Duodenal mucosa (tissue), 2 donors: ENCODE results near the gene CC2D1A.

Source experiments
- H3K27ac ChIP-seq: one replicate; pipeline ENCODE4 v1.7.0; 2013; ENCODE audit warnings: low read depth, low read length
- H3K27me3 ChIP-seq, 2 donors: one replicate each; pipeline ENCODE4 v1.7.0; 2013; ENCODE audit warnings: low read length in 2 of 2, control low read depth in 1 of 2; ENCODE audit not compliant: insufficient read depth in 2 of 2, control insufficient read depth in 1 of 2
- H3K36me3 ChIP-seq, 2 donors: one replicate each; pipeline ENCODE4 v1.7.0; 2013; ENCODE audit warnings: low read length in 2 of 2, control low read depth in 1 of 2; ENCODE audit not compliant: insufficient read depth in 2 of 2, control insufficient read depth in 1 of 2
- H3K4me1 ChIP-seq, 2 donors: one replicate each; pipeline ENCODE4 v1.7.0; 2013; ENCODE audit warnings: low read length in 2 of 2, control low read depth in 1 of 2; ENCODE audit not compliant: insufficient read depth in 2 of 2, control insufficient read depth in 1 of 2
- H3K4me3 ChIP-seq, 2 donors: one replicate each; pipeline ENCODE4 v1.7.0; 2013; ENCODE audit warnings: low read length in 2 of 2, low read depth in 1 of 2
- H3K9ac ChIP-seq, 2 donors: one replicate each; pipeline ENCODE4 v1.7.0; 2013; ENCODE audit warnings: low read length in 2 of 2, low read depth in 1 of 2
- H3K9me3 ChIP-seq, 2 donors: one replicate each; pipeline ENCODE4 v1.7.0; 2013; ENCODE audit warnings: low read length in 2 of 2, control low read depth in 1 of 2; ENCODE audit not compliant: control insufficient read depth in 1 of 2

Gene CC2D1A

GRCh38 chr19:13951799-13952153 is 45.8 kb downstream of the CC2D1A start:
- Histone ChIP-seq H3K27me3 (no peaks in the 10 kb centered on the region), H3K9ac (peak overlapping the region; percentile 10 to 37), H3K4me1 (peaks cover 10 to 16% of the 10 kb centered on the region in 2 donors), H3K27ac (no peak overlapping the region), H3K9me3 (no peaks in the 10 kb centered on the region), H3K4me3 (peak overlapping the region; percentile 60 to 62), H3K36me3 (peaks cover 14 to 23% of the 10 kb centered on the region in 2 donors)

- Histone ChIP-seq H3K9ac (peak within 1 kb of the TSS; percentile 63 to 88), H3K4me1 (peaks cover 10 to 16% of the 10 kb centered on the region in 2 donors), H3K27me3 (no peaks in the 10 kb centered on the region), H3K27ac (peak within 1 kb of the TSS; percentile 56), H3K9me3 (no peaks in the 10 kb centered on the region), H3K4me3 (peak within 1 kb of the TSS; percentile 67 to 87), H3K36me3 (peaks cover 14 to 29% of the 10 kb centered on the region in 2 donors)
These were observed 46.3 kb downstream of the CC2D1A start, which contains the start of gene DCAF15 for GRCh38 chr19:13952154-13952930. TSS of gene DCAF15 (plus strand) at chr19:13952509. CDS start at chr19:13952513, 4 bp downstream.

GRCh38 chr19:13952931-13953531 is 47.0 kb downstream of the CC2D1A start:
- Histone ChIP-seq H3K27me3 (no peaks in the 10 kb centered on the region), H3K4me3 (peak overlapping the region; percentile 67 to 87), H3K9me3 (no peaks in the 10 kb centered on the region), H3K36me3 (peaks cover 14 to 35% of the 10 kb centered on the region in 2 donors), H3K27ac (no peak overlapping the region), H3K9ac (peak overlapping the region; percentile 48 to 88), H3K4me1 (peaks cover 10 to 16% of the 10 kb centered on the region in 2 donors)

- H3K4me1 ChIP-seq: peaks cover 10 to 16% of the 10 kb centered on the region in 2 donors
- no peak overlapping the region for H3K27ac ChIP-seq
- no peak overlapping the region for H3K4me3 ChIP-seq
- H3K36me3 ChIP-seq: peaks cover 14 to 43% of the 10 kb centered on the region in 2 donors
- H3K27me3 ChIP-seq: no peaks in the 10 kb centered on the region
- peak overlapping the region in 1 of 2 donors; percentile 26 for H3K9ac ChIP-seq
- H3K9me3 ChIP-seq: no peaks in the 10 kb centered on the region
These were observed 48.2 kb downstream of the CC2D1A start for GRCh38 chr19:13954185-13954584.

GRCh38 chr19:13955662-13956364 is 49.8 kb downstream of the CC2D1A start:
- Histone ChIP-seq H3K9me3 (no peaks in the 10 kb centered on the region), H3K4me3 (no peak overlapping the region), H3K27ac (no peak overlapping the region), H3K36me3 (peaks cover 14 to 57% of the 10 kb centered on the region in 2 donors), H3K4me1 (peaks cover 10 to 19% of the 10 kb centered on the region in 2 donors), H3K9ac (no peak overlapping the region), H3K27me3 (no peaks in the 10 kb centered on the region)

- H3K27me3 ChIP-seq: no peaks in the 10 kb centered on the region
- no peak overlapping the region for H3K9ac ChIP-seq
- peaks cover 10 to 19% of the 10 kb centered on the region in 2 donors for H3K4me1 ChIP-seq
- peaks cover 14 to 58% of the 10 kb centered on the region in 2 donors for H3K36me3 ChIP-seq
- no peaks in the 10 kb centered on the region for H3K9me3 ChIP-seq
- H3K4me3 ChIP-seq: no peak overlapping the region
- H3K27ac ChIP-seq: no peak overlapping the region
These were observed 50.4 kb downstream of the CC2D1A start for GRCh38 chr19:13956365-13956744.

- Histone ChIP-seq H3K9me3 (no peaks in the 10 kb centered on the region), H3K27me3 (no peaks in the 10 kb centered on the region), H3K36me3 (peaks cover 14 to 58% of the 10 kb centered on the region in 2 donors), H3K27ac (no peak overlapping the region), H3K4me3 (no peak overlapping the region), H3K9ac (no peak overlapping the region), H3K4me1 (peaks cover 10 to 15% of the 10 kb centered on the region in 2 donors)
These were observed 51.0 kb downstream of the CC2D1A start for GRCh38 chr19:13957051-13957450.

- no peak overlapping the region for H3K4me3 ChIP-seq
- no peak overlapping the region for H3K27ac ChIP-seq
- H3K36me3 ChIP-seq: peaks cover 14 to 58% of the 10 kb centered on the region in 2 donors
- peaks cover 9 to 13% of the 10 kb centered on the region in 2 donors for H3K4me1 ChIP-seq
- H3K27me3 ChIP-seq: no peaks in the 10 kb centered on the region
- no peaks in the 10 kb centered on the region for H3K9me3 ChIP-seq
- no peak overlapping the region for H3K9ac ChIP-seq
These were observed 52.0 kb downstream of the CC2D1A start for GRCh38 chr19:13958043-13958442.

- H3K36me3 ChIP-seq: peaks cover 14 to 56% of the 10 kb centered on the region in 2 donors
These were observed 53.4 kb downstream of the CC2D1A start for GRCh38 chr19:13959141-13959961.

More at GRCh38 chr19:13959141-13959961, 53.4 kb downstream of the CC2D1A start:
- no peak overlapping the region for H3K27ac ChIP-seq
- no peak overlapping the region for H3K4me3 ChIP-seq
- H3K27me3 ChIP-seq: no peaks in the 10 kb centered on the region
- H3K9me3 ChIP-seq: no peaks in the 10 kb centered on the region
- peaks cover 0 to 3% of the 10 kb centered on the region in 2 donors for H3K4me1 ChIP-seq
- H3K9ac ChIP-seq: no peak overlapping the region
